GM12878 (cell line): ENCODE data around the gene ICE2.

Experiments
- BHLHE40 ChIP-seq, 2 experiments: fragments of 450-650 bp in 1 of 2; IDR thresholded peaks; 2 replicates each; pipeline ENCODE4 v1.6.1; 2011 to 2017; ENCODE audit warnings: low read depth in 2 of 2, borderline replicate concordance in 1 of 2, improper control_type of control experiment in 1 of 2, low read length in 1 of 2, mild to moderate bottlenecking in 1 of 2
- EZH2 ChIP-seq: IDR thresholded peaks from 2 replicates; pipeline ENCODE4 v1.6.1; 2012; ENCODE audit warnings: low read depth, mild to moderate bottlenecking, control low read depth, inconsistent platforms, low read length, borderline replicate concordance; ENCODE audit not compliant: control insufficient read depth
- NRF1 ChIP-seq: conservative IDR thresholded peaks from 2 replicates; pipeline ENCODE4 v1.6.1; 2011; ENCODE audit warnings: mild to moderate bottlenecking, low read depth, low read length, improper control_type of control experiment

DNA sequence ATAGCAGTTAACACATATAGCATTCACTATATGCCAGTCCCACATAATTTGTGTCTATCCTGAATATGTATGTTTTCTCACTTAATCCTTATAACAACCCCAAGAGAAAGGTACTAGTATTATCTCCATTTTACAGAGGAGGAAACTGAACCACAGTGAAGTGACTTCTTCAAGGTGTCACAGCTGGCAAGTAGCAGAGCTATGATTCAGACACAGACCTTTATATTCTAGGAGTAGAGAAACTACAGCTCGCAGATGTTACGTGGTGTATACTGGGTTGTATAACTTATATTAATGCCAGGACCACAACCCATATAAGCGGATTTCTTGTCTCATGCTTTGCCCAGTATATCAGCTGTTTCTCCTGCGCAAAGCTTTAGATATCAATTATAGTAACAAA, 29.5 kb upstream of the ICE2 start:
- TF ChIP-seq BHLHE40 (IDR thresholded peaks at IDR 0.05; ENCODE audit: borderline replicate concordance in 1 of 2, low read depth in 2 of 2, low read length in 1 of 2) = no peak
- TF ChIP-seq EZH2 = no peak
- TF ChIP-seq NRF1 = no peak
